ENCODE results near the gene ATP9B.

Gene ATP9B

DNA sequence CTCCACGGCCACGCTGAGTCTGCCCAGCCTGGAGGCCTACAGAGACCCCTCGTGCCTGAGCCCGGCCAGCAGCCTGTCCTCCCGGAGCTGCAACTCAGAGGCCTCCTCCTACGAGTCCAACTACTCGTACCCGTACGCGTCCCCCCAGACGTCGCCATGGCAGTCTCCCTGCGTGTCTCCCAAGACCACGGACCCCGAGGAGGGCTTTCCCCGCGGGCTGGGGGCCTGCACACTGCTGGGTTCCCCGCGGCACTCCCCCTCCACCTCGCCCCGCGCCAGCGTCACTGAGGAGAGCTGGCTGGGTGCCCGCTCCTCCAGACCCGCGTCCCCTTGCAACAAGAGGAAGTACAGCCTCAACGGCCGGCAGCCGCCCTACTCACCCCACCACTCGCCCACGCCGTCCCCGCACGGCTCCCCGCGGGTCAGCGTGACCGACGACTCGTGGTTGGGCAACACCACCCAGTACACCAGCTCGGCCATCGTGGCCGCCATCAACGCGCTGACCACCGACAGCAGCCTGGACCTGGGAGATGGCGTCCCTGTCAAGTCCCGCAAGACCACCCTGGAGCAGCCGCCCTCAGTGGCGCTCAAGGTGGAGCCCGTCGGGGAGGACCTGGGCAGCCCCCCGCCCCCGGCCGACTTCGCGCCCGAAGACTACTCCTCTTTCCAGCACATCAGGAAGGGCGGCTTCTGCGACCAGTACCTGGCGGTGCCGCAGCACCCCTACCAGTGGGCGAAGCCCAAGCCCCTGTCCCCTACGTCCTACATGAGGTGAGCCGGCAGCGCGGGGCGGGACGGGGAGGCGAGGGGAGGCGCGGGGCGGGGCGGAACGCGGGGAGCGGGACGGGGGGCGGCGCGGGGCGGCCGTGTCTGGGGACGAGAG is 341.8 kb downstream of the ATP9B start:
- no peak for DNase-seq (ENCODE audit: low spot score)

DNA sequence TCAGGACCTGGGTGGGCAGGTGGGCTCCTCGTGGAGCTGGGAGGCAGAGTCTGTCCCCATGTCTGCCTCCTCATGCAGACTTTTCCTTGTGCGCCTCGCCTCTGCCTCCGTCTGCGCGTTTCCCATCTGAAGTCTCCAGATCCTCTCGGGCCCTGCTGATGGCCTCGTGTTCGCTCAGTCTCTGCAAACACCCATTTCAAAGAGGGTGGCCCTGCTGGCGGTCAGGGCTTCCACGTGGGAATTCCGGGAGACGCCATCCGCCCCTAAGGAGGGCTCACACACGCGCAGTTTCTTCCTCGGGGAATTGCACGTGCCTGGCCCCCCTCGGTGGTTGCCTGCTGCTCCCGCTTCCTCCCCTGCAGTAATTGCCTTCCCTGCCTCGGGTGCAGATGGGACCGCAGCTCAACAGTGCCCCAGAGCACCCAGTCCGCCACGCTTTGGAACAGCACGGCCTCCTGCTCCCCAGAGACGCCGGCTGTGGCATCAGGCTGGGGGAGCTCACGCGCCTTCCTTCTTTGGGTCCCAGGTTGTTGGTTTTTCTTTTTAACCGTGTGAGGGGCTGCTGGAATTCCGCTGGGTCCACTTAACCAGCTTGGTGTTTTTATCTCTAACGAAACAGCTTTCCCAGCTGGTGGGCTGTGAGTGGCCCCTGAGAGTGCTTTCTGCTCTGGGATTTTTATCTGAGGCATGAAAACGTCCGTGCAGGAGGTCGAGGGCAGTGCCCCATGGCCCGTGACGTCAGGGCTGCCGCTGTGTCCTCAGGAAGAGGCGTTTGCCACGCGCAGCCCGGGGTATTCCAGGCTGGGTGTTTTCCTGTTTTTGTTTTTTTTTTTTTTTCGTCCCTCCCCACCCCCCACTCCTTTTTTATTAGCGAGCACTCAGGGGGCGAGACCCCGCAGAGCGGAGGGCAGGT is 342.7 kb downstream of the ATP9B start:
- DNase-seq (ENCODE audit: low spot score), result no peak

DNA sequence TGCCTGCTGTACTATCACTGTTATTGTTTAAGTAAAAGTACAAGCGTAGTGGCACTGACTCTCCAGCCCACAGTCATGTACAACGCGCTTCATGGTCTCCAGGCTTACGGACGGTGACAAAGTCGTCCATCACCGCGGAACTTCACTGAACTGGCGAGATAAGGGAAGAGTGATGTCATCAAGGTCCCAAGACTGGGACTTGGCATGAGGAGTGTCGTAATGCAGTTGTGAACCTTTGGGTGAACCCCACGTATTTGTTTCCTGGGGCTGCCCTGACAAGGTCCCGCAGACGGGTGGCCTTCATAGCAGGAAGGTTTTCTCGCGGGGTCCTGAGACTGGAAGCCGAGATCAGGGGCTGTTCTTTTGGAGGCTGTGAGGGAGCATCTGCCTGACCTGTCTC is 343.8 kb downstream of the ATP9B start:
- no peak for DNase-seq (ENCODE audit: low spot score)

DNA sequence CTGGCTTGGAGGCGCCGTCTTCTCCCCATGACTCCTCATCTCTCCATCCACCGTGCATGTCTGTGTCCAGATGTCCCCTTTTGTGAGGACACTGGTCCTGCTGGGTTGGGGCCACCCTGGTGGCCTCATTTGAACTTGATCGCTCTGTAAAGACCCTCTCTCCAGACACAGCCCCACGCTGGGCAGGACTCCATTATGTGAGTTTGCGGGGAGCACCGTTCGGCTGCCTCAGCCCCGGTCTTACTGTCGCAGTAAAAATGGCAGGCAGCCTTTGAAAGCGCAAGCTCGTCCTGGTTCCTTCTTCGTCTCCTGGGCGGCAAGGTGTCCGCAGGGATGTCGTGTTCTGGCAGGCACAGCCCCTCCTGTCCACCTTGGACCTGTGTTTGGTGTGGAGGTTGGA is 344.2 kb downstream of the ATP9B start:
- DNase-seq (ENCODE audit: low spot score), result no peak

DNA sequence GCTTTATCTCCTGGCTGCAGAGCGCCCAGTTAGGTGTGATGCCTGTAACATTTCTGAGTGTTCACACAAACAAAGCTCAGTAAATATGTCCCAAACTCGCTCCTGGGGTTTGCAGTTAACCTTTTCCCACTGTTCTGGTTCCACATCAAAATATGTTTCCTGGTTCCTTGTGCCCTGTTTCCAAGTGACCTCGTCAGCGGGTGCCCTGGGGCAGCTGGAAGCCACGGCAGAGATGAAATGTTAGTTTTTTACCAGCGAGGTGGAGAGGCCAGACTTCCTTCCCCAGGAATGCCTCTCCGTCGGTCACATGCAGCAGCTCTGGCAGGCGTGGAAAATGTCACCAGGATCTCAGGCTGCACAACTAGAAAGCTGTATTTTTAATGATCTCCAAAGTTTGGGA is 344.7 kb downstream of the ATP9B start:
- DNase-seq (ENCODE audit: low spot score), result no peak

DNA sequence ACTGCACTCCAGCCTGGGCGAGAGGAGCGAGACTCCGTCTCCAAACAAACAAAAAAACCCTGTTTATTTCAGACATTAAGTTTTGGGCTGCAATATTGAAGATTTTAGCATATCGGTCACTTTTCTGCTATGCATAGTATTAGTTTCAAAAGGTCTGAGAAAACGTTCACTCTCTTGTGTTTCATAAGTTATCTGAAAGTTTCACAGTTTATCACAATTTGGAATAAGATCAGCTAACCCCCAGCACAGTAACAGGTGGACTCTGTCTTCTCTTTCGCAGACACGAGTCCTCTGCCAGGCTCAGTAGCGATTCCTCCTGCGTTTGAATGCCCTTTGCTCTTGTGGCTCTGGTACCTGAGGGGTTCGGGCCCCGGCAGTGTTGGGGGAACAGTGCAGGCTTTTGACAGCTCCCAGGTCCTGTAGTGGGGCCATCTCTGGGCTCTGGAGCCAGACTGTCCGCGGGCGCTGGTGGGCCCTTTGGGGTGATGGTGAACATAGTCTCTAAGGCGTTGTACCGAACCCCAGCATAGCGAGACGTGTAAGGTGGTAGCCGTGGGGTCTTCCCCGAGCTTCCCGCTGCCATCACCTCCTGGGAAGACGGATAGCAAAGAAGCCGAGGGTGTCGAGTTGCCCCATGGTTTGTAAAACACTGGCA is 347.0 kb downstream of the ATP9B start:
- DNase-seq (ENCODE audit: low spot score), result no peak

DNA sequence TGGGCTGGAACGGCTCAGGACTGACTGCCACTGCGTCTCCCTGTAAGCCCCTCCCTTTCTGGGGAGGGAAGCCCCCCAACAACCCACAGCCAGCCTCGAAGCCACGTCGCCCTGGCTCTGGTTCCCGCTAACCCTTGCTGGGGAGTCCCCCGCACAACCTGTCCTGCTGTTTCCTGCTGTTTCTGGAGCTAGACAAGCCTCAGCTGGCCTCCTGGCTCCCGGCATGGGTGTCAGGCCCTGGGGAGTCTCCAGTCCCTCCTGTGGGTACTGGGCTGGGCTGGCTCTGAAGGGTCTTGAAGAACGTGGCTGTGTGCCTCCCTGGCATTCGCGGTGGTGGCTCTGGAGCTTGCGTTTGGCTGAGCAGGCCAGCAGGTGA is 347.5 kb downstream of the ATP9B start:
- DNase-seq (ENCODE audit: low spot score), result no peak

DNA sequence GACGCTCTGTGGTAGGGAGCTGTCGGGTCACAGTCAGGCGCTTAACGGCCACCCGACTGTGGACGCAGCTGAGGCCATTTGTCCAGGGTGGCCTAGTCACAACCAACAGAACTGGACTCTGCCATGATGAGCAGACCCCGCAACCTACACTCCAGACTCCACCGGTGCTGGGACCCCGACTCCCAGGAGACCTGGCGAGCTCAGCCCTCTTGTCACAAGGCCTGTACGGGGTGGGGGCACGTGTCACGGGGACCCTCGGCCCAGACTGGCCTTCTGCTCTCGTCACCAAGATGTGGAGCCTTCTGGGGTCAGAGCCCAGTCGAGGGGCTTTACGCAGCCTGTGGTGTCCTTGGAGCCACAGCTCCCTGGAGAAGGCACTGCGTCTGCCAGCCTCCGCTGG is 349.0 kb downstream of the ATP9B start:
- no peak for DNase-seq (ENCODE audit: low spot score)

DNA sequence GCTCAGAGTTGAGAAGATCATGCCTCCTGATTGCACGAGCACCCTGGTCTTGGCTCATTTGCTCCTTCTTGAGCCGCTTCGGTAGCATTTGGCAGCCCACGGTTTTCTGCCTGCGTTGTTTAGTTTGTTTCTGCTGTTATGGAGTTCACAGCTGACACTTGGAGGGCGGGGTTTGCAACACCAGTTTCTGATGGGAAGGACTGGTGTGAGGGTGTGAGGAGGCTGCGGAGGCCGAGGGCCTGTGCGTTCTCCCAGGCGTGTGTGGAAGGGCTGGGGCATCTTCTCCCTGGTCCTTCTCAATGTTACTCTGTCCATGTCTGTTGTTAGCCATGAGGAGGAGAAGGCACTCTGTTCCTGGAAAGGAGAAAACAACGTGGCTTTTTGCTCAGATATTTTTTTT is 349.4 kb downstream of the ATP9B start:
- no peak for DNase-seq (ENCODE audit: low spot score)

DNA sequence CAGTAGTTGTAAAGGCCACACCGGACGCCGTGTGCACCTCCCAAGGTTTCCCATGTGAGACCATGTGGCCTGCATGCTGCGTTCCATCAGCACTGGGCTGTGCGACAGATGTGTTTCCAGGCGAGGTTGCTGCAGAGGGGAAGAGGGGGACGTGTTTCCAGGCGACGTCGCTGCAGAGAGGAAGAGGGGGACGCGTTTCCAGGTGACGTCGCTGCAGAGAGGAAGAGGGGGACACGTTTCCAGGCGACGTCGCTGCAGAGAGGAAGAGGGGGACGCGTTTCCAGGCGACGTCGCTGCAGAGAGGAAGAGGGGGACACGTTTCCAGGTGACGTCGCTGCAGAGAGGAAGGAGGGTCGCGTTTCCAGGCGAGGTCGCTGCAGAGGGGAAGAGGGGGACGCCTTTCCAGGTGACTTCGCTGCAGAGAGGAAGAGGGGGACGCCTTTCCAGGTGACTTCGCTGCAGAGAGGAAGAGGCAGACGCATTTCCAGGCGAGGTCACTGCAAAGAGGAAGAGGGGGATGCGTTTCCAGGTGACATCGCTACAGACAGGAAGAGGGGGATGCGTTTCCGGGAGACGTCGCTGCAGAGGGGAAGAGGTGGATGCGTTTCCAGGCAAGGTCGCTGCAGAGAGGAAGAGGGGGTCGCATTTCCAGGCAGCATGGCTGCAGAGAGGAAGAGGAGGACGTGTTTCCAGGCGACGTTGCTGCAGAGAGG is 351.0 kb downstream of the ATP9B start:
- DNase-seq (ENCODE audit: low spot score), result no peak

DNA sequence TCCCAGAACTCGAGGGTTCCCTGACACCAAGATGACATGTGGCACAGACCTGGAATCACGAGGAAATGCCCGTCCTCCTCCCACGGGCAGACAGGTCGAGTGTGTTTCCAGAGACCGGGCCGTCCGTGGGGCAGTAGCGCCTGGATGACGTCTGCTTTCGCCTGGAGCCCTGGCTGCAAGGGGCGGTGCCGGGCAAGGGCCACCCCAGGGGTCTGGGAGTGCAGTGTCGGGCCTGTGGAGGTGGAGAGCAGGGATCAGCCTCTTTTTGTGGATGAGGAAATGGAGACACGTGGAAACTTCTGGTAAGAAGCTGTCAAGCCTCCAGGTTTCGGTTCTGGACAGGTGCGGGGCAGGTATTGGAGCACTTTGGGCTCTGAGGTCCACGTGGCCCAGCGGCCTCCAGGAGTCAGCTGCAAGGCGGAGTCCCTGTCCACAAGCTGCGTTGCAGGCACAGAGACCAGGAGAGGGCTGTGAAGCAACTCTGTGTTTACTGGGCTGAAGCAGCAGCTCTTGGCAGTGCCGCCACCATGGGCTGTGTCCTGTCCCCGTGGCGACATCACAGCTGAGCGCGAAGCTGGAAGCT is 352.2 kb downstream of the ATP9B start:
- no peak for DNase-seq (ENCODE audit: low spot score)

DNA sequence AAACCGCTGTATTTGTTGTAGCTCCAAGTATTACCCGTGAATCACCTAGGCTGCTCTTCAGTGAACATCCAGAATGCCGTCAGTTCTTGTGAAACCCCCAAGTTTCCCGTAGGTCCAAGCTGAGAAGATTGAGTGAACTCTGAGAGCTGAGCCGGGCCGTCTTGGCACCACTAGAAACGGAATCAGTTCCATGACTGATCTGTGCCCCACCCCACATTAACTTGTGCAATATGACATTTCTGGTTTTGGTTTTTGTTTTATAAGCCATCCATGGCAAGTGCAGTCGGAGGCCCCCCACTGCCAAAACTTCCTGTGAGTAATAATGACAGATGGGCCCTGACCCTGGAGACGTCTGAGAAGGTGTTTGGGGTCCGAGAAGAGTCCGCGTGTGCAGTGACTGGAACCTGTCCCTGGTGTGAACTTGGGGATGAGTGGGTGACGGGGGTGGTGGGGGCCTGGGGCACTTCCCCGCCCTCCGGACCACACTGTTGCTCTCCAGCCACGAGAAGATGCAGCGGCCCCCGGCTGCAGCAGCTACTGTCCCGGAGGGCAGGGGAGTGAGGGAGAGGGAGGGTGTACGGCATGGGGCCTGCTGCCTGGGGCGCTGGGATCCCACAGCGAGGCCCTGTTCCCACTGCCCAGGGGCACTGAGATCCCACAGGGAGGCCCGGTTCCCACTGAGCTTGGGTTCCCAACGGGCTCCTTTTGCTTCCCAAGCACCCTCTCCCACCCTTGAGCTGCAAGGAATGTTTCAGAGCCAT is 353.0 kb downstream of the ATP9B start:
- DNase-seq (ENCODE audit: low spot score), result no peak

DNA sequence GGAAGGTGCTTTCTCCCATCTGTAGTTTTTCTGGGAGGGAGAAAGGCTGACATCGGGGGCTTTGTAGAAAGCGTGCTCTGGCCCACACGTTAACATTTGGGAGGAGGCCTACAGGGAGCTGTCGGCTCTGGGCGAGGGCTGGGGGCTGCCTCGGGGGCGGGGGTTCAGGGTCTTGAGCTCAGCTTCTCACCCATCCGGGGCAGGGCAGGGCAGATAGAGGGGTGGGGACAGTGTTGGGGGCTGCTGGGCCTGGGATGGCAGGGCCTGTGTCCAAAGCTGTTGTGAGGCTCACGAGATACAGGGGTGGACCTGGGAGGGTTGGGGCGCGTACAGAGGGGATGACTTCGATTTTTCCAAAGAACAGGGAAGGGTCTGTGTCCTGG is 353.6 kb downstream of the ATP9B start:
- DNase-seq (ENCODE audit: low spot score), result no peak

DNA sequence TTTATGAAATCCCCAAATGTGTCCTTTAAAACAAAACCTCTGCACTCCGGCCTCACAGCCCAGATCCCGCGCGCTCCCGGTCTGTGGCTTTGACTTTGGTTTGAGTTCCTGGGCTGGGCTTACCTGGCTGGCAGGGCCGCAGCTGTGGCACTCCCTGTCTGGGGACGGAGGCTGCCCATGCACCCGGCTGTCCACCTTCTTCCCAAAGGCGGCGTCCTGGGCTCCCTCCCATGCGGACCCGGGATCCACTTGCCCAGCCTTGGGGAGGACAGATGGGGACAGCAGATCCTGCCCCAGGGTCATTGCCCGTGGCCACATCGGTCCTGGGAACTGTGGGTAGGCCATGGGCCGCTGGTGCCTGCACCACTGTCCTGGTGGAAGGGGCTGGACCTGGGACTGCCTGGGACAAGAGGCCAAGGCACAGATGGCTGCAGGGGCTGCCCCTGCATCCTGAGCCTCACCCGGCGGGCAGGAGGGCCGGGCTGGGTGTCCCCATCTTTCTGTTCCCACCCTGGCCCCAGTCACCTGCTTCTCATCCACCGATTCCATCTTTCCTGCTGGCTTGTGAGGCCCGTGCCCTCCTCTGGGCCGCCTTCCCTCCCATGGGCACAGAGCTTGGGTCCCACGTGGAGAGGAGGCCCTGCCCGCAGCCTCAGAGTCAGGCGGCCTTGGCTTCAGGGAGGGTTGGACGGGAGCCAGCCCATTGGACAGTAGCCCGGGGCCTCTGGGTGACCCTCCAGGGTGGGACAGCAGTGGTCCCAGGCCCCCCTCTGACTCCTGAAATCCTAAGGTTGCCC is 354.2 kb downstream of the ATP9B start:
- DNase-seq (ENCODE audit: low spot score), result no peak

DNA sequence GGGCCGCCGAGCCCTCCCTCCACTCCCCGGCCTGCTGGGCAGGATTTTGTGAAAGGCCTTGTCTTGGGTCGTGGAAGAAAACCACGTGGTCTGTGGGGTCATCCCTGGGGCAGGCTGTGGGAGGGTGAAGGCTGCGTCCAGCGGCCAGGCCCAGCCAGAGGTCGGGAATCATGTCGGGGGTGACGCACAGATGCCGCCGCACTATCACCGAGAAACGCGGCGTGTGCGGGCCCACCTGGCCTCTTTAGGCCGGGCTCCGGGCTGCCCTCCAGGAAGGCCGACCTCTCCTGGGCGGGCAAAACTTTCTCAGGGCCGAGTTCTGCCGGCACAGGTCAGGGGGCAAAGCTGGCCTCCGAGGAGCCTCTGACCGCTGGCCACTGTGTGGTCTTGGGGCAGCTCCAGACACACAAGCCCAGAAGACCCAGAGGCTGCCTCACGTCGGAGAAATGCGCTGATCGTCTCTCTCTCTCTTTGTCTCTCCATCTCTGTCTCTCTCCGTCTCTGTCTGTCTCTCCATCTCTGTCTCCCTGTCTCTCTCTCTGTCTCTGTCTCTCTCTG is 354.9 kb downstream of the ATP9B start:
- no peak for DNase-seq (ENCODE audit: low spot score)

DNA sequence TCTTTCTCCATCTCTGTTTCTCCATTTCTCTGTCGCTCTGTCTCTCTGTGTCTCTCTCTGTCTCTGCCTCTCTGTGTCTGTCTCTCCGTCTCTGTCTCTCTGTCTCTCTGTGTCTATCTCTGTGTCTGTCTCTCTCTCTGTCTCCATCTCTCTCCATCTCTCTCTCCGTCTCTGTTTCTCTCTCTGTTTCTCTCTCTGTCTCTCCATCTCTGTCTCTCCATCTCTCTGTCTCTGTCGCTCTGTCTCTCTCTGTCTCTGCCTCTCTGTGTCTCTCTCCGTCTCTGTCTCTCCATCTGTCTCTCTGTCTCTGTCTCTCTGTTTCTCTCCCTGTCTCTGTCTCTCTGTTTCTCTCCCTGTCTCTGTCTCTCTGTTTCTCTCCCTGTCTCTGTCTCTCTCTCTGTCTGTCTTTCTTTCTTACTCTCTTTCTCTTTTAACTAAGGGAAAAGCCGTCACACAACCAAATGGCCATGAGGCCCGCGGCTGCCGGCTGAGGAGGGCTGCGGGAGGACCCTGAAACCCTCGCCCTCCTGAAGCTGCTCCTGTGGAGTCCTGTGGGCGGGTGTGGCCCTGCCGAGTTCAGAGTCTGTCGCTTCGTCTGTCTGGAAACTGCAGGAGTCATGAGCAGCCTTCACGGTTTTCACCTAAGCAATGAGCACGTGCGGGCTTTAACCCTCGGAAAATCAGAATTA is 355.8 kb downstream of the ATP9B start:
- no peak for DNase-seq (ENCODE audit: low spot score)

DNA sequence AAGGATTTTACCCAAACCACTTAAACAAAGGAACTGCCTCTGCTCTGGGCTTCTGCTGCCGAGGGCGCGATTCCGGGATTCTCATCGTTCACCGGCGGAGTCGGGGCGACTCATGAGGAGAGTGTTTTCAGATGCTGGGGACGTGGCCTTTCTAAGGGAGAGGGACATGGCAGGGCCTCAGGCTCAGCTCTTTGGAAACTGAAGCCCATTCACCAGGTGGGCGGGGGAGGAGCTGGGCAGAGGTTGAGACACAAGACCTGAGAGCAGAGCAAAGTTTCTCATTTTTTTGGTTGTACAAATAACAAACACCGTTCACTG is 356.3 kb downstream of the ATP9B start:
- DNase-seq (ENCODE audit: low spot score), result no peak

DNA sequence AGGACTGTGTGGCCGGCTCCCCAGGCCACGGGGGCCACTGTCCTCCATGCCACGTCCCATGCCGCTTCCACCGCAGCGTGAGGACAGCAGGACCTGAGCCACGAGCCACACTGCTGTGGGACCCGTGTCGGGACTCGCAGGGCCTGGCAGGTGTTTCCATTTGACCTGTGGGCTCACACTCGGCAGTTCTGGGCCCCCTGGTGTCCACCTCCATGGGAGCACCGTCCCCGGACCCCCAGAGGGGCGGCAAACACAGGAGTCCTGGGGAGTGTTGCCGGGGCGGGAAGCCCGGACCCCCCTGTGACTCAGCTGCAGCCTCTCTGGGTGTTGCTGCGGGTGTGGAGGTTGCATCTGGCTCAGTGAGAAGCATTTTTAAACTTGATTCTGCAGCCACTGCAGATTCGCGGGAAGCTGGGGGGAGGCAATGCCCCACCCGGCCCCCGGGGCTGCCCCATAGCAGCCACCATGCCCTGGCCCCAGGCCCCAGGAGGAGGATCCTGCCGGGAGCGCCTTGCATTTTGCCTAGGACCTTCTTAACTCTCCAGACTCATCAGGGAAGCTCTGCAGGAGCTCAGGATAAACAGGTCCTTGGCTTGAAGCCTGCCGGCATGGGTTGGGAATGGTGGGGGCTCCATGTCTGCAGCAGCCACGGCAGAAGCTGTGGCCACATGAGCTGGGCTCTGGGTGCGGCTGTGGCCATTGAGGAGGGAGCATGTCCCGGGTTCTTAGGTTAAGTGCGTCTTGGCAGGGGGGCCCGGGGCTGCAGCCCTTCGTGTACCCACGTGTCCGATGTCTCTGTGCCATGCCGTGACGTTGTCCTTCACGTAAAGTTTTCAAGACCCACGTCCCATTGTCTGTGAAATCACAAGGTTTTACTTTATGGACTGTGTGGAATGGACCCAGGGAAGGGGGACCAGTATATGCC is 357.4 kb downstream of the ATP9B start:
- no peak for DNase-seq (ENCODE audit: low spot score)
